ENCODE measurements around the gene OOSP4A.
"Not testable (repeated sequence)": the region's sequence is repeated elsewhere in the genome, so short reads cannot be mapped to it uniquely, and the experiment has no call there.

Gene OOSP4A

DNA sequence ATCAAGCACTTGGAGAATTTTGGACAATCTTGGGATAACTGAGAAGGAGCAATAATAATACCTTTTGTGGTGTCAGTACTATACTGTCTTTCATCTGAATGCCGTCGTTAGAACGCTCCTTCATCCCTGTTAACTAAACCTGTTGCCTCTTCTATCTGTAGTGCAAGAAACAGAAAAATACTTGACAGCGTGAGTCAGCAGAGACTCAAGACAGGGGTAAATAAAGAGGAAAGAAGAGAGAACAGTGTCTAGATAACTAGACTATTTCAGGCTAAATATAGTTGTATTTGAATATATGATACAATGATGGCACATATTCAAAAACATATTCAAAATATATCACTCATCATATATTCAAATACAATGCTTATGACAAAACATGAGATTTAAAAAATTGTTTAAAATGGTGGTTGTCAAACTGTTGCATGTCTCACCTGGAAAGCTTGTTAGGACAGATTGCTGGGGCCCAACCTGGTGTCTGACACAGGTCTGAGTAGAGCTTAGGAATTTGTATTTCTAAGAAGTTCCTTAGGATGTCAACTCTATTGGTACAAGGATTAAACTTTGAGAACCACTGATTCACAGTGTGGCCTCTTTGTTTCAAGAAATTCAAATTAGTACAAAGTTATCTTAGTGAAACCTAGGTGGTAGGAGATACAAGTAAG lies 17.4 kb downstream of the OOSP4A start:
- DNase-seq: no peak

DNA sequence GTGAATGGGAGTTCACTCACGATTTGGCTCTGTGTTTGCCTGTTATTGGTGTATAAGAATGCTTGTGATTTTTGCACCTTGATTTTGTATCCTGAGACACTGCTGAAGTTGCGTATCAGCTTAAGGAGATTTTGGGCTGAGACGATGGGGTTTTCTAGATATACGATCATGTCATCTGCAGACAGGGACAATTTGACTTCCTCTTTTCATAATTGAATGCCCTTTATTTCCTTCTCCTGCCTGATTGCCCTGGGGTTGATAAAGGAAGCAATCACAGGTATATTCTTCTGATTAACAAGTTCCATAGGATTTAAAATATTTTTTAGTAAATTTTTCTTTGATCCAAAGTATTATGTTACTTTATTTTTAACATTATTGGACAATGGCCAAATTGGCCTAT lies 18.2 kb downstream of the OOSP4A start:
- DNase-seq: not testable (repeated sequence)

DNA sequence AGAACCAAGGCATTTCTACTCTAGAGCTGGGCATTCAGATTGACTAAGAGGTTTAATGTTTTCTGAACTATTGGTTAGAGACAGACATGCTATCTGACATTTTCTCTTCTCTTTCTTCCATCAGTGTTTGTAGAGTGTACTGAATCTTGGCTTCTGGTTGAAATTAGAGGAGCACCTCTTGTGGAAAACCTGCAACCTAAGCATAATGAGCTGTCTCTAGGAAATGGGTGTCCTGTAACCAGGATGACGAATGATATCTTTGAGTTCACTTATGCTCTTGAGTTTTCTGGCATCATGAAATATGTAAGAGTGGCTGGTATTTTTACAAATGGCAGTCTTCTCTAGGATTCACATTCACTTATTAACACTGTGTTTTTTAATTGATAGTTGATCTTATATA lies 19.4 kb downstream of the OOSP4A start:
- DNase-seq: no peak

DNA sequence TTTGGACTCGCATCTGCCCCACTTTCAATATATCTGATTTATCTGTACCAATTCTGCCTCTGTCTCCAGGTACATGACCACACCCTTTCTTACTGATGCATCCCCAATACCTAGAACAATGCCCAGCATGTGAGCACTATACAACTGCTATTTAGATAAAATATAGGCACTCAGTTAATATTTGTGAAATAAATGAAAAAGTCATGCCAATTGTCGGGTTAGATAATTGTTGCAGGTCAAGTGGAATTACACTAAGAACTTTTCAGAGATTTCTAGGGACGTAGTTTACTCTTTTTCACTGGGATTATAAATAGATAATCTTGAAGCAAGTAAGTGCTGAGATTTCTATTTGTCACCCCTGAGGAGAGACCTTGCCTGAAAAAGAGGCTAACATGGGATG lies 20.5 kb downstream of the OOSP4A start:
- no peak for DNase-seq

DNA sequence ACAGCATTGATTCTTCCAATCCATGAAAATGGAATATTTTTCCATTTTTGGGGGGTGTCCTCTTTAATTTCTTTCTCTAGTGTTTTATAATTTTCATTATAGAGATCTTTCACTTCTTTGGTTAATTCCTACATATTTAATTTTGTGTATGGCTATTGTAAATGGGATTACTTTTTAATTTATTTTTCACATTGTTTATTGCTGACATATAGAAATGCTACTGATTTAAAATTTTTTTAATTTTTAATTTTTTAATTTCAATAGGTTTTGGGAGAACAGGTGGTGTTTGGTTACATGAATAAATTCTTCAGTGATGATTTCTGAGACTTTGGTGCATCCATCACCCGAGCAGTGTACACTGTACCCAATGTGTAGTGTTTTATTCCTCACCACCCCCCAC lies 26.6 kb downstream of the OOSP4A start:
- DNase-seq: no peak

DNA sequence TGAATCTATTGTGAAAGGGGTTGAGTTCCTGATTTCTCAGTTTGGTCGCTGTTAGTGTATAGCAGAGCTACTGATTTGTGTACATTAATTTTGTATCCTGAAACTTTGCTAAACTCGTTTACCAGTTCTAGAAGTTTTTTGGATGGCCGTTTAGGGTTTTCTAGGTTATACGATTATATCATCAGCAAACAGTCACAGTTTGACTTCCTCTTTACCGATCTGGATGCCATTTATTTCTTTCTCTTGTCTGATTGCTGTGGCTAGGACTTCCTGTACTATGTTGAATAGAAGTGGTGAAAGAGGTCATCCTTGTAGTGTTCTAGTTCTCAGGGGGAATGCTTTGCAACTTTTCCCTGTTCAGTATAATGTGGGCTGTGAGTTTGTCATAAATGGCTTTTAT lies 28.6 kb downstream of the OOSP4A start:
- no peak for DNase-seq

DNA sequence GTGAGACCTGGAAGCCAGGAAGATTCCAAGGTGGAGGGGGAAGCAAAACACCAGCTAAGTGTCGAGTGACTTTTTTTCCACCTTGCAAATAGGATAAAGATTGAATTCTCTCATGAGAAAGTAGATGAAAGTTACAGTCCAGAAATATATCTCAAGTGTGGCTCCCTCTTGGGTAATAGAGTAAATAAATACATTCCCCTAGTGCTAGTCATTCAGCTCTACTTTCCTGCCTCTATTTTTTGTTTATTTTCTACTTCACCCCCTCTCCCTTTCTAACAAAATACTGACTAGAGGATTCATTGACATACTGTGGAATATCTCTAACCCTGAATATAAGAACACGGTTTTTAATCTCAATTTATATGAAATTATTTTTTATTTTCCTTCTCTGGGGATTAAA lies 34.0 kb downstream of the OOSP4A start:
- DNase-seq: no peak

DNA sequence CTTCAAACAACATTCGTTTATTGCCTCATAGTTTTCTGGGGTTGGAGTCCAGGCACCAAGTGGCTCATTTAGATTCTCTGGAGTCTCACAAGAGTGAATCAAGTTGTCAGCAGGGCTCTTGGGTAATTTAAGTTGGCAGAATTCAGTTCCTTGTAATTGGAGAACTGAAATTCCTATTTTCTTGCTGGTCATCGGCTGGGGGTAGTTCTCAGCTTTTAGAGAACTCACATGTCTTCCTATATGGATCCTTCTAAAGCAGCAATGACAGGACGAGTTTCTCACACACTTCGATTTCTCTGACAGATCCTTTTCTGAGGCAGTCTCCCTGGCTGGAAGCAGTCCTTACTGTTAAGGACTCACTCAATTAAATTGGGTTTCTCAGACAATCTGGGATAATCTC lies 35.9 kb downstream of the OOSP4A start:
- DNase-seq: no peak

DNA sequence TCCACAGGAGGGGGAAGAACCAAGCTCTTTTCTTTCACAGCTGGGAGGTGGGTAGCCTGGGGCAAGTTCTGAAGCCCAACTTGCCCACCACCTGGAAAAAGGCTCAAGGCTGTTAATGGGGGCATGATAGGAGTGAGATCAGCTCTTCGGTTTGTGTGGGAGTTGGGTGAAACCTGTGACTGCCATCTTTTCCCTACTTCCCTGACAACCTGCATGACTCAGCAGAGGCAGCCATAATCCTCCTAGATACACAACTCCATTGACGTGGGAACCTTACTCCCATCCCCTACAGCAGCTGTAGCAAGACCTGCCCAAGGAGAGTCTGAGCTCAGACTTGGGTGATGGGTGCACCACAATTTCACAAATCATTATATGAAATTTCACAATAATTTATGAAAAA lies 39.9 kb downstream of the OOSP4A start:
- DNase-seq: no peak

DNA sequence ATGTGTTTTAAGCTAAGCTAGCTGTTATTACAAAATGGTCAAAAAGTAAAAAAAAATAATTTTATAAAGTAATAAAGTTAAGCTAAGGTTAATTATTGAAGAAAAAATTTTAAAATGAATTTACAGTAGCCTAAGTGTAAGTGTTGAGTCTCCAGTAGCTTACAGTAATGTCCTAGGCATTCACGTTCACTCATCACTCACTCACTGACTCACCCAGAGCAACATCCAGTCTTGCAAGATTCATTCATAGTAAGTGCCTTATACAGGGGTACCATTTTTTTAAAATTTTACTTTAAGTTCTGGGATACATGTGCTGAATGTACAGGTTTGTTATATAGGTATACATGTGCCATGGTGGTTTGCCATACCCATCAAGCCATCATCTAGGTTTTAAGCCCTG lies 41.5 kb downstream of the OOSP4A start:
- no peak for DNase-seq

DNA sequence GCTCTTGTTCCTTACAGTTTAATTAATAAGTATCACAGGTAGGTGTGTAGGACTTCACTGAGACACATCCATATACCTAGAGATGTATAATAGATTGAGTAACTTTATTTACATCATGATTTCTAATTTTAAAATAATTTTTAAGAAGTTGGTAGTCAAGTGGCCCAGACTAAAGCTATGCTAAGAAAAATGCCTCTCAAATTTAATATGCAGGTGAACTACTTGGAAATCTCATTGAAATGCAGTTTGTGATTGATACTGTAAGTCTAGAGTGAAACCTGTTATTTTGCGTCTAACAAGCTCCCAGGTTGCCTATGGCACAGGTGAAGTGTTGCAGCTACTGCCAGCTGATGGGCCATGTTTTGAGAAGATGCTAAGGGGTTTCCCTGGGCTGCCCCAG lies 53.0 kb downstream of the OOSP4A start, which contains the start of gene OOSP4B:
TSS of gene OOSP4B (plus strand) at position 301 of the 400 bp plus-strand sequence.
- no peak for DNase-seq

DNA sequence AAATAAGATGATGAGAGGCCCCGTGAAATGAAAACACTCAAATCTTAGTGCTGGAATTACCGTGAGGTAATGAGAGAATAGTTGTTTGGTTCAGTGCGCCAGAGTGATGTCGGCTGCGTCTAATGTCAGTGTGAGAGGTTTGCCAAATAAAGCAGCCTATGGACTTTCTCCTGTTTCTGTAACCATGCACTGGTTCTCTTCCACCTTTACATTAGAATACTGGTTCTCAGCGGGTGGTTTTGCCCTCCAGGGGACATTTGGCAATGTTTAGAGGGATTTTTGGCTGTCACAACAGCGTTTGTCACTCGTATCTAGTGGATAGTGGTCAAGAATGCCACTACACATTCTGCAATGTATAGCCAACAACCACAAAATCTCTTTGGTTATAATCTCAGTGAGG lies 54.2 kb downstream of the OOSP4A start:
- DNase-seq: no peak

All from activated T-cell treated with anti-CD3 and anti-CD28 coated beads, Interleukin-2, amount 50 U/mL, for 1 hour (primary cell).